ENCODE measurements around the gene OR2M2. TPM values are rescaled to one million over a fixed set of nuclear protein-coding genes. Genes with fewer than 3 reads are reported as not detected.

Gene OR2M2, protein sequence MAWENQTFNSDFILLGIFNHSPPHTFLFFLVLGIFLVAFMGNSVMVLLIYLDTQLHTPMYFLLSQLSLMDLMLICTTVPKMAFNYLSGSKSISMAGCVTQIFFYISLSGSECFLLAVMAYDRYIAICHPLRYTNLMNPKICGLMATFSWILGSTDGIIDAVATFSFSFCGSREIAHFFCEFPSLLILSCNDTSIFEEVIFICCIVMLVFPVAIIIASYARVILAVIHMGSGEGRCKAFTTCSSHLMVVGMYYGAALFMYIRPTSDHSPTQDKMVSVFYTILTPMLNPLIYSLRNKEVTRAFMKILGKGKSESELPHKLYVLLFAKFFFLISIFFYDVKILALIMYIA
- total RNA-seq: not detected

DNA sequence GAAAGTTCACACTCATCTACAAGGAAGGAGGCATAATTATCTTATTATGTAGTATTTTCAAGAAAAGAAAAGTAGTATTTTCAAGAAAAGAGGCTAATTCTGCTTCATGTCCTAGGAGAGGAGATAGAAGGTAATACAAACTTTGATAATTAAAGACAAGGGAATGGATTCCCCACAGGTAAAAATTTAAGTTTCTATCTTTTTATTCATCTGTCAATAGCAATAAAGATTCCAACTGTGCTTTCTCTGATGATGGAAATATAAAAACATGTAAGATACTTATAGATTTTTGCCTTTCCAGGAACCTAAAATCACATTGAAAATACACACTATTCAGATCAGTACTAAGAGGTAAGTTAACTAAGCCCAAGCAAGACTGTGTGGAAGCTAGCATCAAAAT lies at the start of gene OR2M2:
TSS of gene OR2M2 (plus strand) at position 301 of the 400 bp plus-strand sequence. CDS start 5,165 bp downstream, outside the sequence.

DNA sequence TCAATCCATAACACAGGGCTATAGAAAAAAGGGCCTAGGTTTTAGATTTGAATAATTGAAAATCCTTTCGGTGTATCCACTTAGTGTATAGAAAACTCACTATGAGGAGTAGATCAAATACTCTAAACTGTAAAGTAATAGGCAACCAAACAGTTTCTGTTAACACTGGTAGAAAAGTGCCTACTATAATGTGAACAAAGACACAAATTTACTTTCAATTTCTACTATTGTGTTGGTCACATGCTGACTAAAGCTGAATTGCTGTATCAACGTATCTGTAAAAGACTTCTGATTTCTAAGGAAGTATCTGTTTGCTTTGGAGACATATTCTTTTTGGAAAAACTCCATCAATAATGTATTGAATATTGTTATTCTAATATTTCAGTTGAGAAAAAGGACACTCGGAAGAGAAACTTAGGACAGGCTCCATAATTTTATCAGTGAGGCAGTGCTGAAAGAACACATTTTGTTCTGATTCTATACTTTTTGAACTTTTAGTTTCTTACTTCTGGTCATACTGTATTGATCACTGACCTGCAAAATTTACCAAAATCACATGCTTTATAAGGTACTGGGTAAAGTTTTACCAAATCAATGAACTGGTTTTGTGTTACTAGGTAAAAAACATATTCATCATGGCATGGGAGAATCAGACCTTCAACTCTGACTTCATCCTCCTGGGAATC lies 30.0 kb upstream of the OR2M2 start, which contains the start of gene OR2M5:
TSS of gene OR2M5 (plus strand) at position 636 of the 686 bp plus-strand sequence. CDS start at position 636, 0 bp downstream.

DNA sequence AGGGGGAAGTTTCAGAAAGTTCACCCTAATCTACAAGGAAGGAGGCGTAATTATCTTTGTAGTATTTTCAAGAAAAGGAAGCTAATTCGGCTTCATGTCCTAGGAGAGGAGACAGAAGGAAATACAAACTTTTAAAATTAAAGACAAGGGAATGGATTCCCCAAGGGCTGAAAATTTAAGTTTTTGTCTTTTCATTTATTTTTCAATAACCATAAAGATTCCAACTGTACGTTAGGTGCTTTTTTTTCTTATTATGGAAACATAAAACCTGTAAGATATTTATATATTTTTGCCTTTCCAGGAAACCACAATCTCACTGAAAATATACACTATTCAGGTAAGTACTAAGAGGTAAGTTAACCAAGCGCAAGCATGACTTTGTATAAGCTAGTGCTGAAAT lies 22.3 kb downstream of the OR2M2 start, which contains the start of gene OR2M3:
TSS of gene OR2M3 (plus strand) at position 301 of the 400 bp plus-strand sequence. CDS start 5,803 bp downstream, outside the sequence.

Other genes starting within 250 kb of the OR2M2 start
- gene OR2AJ1, start 249.9 kb upstream of the OR2M2 start, total RNA-seq: not detected
- gene OR2L8, start 226.0 kb upstream of the OR2M2 start, total RNA-seq: not detected
- gene OR2AK2, start 209.6 kb upstream of the OR2M2 start, total RNA-seq: not detected
- gene OR2L5, start 161.2 kb upstream of the OR2M2 start, total RNA-seq: 0.44 TPM
- 0.88 TPM for gene OR2L2, start 144.8 kb upstream of the OR2M2 start, total RNA-seq
- gene OR2L3, start 128.0 kb upstream of the OR2M2 start, total RNA-seq: 0.33 TPM
- gene OR2L13, start 79.6 kb upstream of the OR2M2 start, total RNA-seq: 0.71 TPM
- gene OR2M5, start 29.7 kb upstream of the OR2M2 start, total RNA-seq: not detected
- not detected for gene OR2M3, start 22.4 kb downstream of the OR2M2 start, total RNA-seq
- not detected for gene OR2M4, start 56.6 kb downstream of the OR2M2 start, total RNA-seq
- gene OR2T33, start 103.2 kb downstream of the OR2M2 start, total RNA-seq: not detected
- gene OR2T12, start 128.6 kb downstream of the OR2M2 start, total RNA-seq: not detected
- gene OR2M7, start 149.7 kb downstream of the OR2M2 start, total RNA-seq: not detected
- gene OR14C36, start 174.0 kb downstream of the OR2M2 start, total RNA-seq: not detected
- gene OR2T4, start 186.8 kb downstream of the OR2M2 start, total RNA-seq: not detected
- not detected for gene OR2T6, start 200.9 kb downstream of the OR2M2 start, total RNA-seq
- gene OR2T1, start 228.2 kb downstream of the OR2M2 start, total RNA-seq: not detected